Measurements from ENCODE around the gene TMPRSS6. TPM values are rescaled to one million over a fixed set of nuclear protein-coding genes. Genes with fewer than 3 reads are reported as not detected.

Gene TMPRSS6
- polyA plus RNA-seq, 3 donors, result not detected

DNA sequence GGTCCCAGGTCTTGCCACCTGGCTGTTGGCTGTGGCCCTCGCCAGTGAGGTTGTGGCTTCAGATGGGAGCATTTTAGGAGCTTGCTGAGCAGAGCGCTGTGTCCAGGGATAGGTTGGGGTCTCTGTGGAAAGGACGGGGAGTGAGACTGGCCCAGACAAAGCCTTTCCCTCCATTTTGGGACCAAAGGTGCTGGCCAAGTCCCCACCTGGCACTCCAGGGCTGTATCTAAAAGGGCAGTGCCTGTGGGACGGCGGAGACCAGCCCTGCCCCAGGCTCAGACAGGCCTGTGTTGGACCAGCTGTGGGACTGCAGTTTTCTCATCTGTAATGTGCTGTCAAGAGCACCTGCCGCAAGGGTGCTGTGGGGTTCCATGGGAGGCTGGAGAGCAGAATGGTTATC is 62.9 kb downstream of the TMPRSS6 start:
- peaks cover 38 to 43% of the 10 kb centered on the region in 2 donors for H3K4me1 ChIP-seq (ENCODE audit: control insufficient read depth in 1 of 2, insufficient read depth in 2 of 2, low read length in 2 of 2)
- H3K27me3 ChIP-seq (ENCODE audit: control insufficient read depth in 2 of 2, insufficient read depth in 2 of 2, low read length in 2 of 2), result no peaks in the 10 kb centered on the region
- no peaks in the 10 kb centered on the region for H3K9me3 ChIP-seq (replicated peaks in 1 of 2; ENCODE audit: control insufficient read depth in 1 of 2, insufficient read depth in 1 of 2, low read length in 2 of 2)
- Mint-ChIP-seq H3K9me3 (no peaks in the 10 kb centered on the region), H3K4me3 (no peak overlapping the region), H3K4me1 (peaks cover 33% of the 10 kb centered on the region), H3K27ac (no peak overlapping the region), H3K36me3 (no peaks in the 10 kb centered on the region), H3K27me3 (ENCODE audit: low read depth in 3 of 3) (peaks cover 0 to 5% (median 1%) of the 10 kb centered on the region in 3 donors)
- no peak overlapping the region for H3K9ac ChIP-seq (ENCODE audit: insufficient read depth, low read length, poor library complexity, severe bottlenecking)
- H3K79me2 ChIP-seq (ENCODE audit: insufficient read depth, low read length), result no peaks in the 10 kb centered on the region
- H3K36me3 ChIP-seq (replicated peaks in 1 of 2; ENCODE audit: control insufficient read depth in 1 of 2, insufficient read depth in 2 of 2, low read length in 2 of 2), result no peaks in the 10 kb centered on the region
- TF ChIP-seq, protein P1, sequence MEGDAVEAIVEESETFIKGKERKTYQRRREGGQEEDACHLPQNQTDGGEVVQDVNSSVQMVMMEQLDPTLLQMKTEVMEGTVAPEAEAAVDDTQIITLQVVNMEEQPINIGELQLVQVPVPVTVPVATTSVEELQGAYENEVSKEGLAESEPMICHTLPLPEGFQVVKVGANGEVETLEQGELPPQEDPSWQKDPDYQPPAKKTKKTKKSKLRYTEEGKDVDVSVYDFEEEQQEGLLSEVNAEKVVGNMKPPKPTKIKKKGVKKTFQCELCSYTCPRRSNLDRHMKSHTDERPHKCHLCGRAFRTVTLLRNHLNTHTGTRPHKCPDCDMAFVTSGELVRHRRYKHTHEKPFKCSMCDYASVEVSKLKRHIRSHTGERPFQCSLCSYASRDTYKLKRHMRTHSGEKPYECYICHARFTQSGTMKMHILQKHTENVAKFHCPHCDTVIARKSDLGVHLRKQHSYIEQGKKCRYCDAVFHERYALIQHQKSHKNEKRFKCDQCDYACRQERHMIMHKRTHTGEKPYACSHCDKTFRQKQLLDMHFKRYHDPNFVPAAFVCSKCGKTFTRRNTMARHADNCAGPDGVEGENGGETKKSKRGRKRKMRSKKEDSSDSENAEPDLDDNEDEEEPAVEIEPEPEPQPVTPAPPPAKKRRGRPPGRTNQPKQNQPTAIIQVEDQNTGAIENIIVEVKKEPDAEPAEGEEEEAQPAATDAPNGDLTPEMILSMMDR (IDR thresholded peaks at IDR 0.05), result no peak
- no peak overlapping the region for H3K4me3 ChIP-seq (replicated peaks in 1 of 3; ENCODE audit: low read depth in 2 of 3, low read length in 3 of 3)
- H2AFZ ChIP-seq (ENCODE audit: insufficient read depth, low read depth, low read length, poor library complexity, severe bottlenecking), result no peak overlapping the region
- 95% methylated on average over 5 of the region's 6 CpGs for WGBS (ENCODE audit: insufficient coverage)
- no peak for DNase-seq
- intact Hi-C loops (cut with micrococcal nuclease), result no loop called here
- no peak overlapping the region for H3K4me2 ChIP-seq (replicated peaks; ENCODE audit: extremely low read depth, low read length, poor library complexity, severe bottlenecking)
- H4K20me1 ChIP-seq (ENCODE audit: insufficient read depth, low read length), result no peaks in the 10 kb centered on the region
- H3K27ac ChIP-seq (ENCODE audit: low read depth in 1 of 2, low read length in 2 of 2), result no peak overlapping the region

- no peaks in the 10 kb centered on the region for H3K79me2 ChIP-seq (ENCODE audit: insufficient read depth, low read length)
- no peak overlapping the region for H3K9ac ChIP-seq (ENCODE audit: insufficient read depth, low read length, poor library complexity, severe bottlenecking)
- Mint-ChIP-seq H3K4me1 (peaks cover 29% of the 10 kb centered on the region), H3K9me3 (no peaks in the 10 kb centered on the region), H3K27me3 (ENCODE audit: low read depth in 3 of 3) (peaks cover 0 to 5% (median 1%) of the 10 kb centered on the region in 3 donors), H3K36me3 (no peaks in the 10 kb centered on the region), H3K4me3 (no peak overlapping the region), H3K27ac (peak overlapping the region in 1 of 7 donors; percentile 25)
- no peak overlapping the region for H2AFZ ChIP-seq (ENCODE audit: insufficient read depth, low read depth, low read length, poor library complexity, severe bottlenecking)
- H3K36me3 ChIP-seq (replicated peaks in 1 of 2; ENCODE audit: control insufficient read depth in 1 of 2, insufficient read depth in 2 of 2, low read length in 2 of 2), result no peaks in the 10 kb centered on the region
- no peaks in the 10 kb centered on the region for H3K27me3 ChIP-seq (ENCODE audit: control insufficient read depth in 2 of 2, insufficient read depth in 2 of 2, low read length in 2 of 2)
- 100% methylated on average over 1 of the region's 4 CpGs for WGBS (ENCODE audit: insufficient coverage)
- H4K20me1 ChIP-seq (ENCODE audit: insufficient read depth, low read length), result no peaks in the 10 kb centered on the region
- H3K9me3 ChIP-seq (replicated peaks in 1 of 2; ENCODE audit: control insufficient read depth in 1 of 2, insufficient read depth in 1 of 2, low read length in 2 of 2), result no peaks in the 10 kb centered on the region
- peaks cover 34 to 37% of the 10 kb centered on the region in 2 donors for H3K4me1 ChIP-seq (ENCODE audit: control insufficient read depth in 1 of 2, insufficient read depth in 2 of 2, low read length in 2 of 2)
- no peak overlapping the region for H3K4me3 ChIP-seq (replicated peaks in 1 of 3; ENCODE audit: low read depth in 2 of 3, low read length in 3 of 3)
- no peak for DNase-seq
- intact Hi-C loops (cut with micrococcal nuclease), result no loop called here
- no peak overlapping the region for H3K27ac ChIP-seq (ENCODE audit: low read depth in 1 of 2, low read length in 2 of 2)
- H3K4me2 ChIP-seq (replicated peaks; ENCODE audit: extremely low read depth, low read length, poor library complexity, severe bottlenecking), result no peak overlapping the region
- TF ChIP-seq, protein P1 (IDR thresholded peaks at IDR 0.05), result peak; percentile 67
Observed at GRCh38 chr22:37045958-37046357, 63.6 kb downstream of the TMPRSS6 start.

Data from CD14-positive monocyte (primary cell).